H1 (cell line): ENCODE data around the gene KRTAP12-3. TPM values are rescaled to one million over a fixed set of nuclear protein-coding genes. Genes with fewer than 3 reads are reported as not detected.
A peak's percentile ranks its signal among the peaks of the same experiment; 100 is the strongest.

Source experiments
- CTCF ChIA-PET: fragments of 300-600 bp; sonication (Branson Sonifier 250); formaldehyde crosslinking; loops from one replicate; lab custom pipeline; 2021; ENCODE audit not compliant: partially characterized antibody; lab: Charles Lee
- POLR2A ChIA-PET: fragments of 300-600 bp; sonication (Branson Sonifier 250); formaldehyde crosslinking; loops from one replicate; lab custom pipeline; 2021; ENCODE audit warnings: inconsistent platforms; ENCODE audit not compliant: partially characterized antibody; lab: Charles Lee
- DNase-seq, 2 experiments: peaks; one replicate each; pipeline versions ENCODE4 v3.0.0 to v3.0.0-alpha.2; 2010 to 2022; ENCODE audit warnings: low spot score in 2 of 2, low read depth in 1 of 2, mixed read lengths in 1 of 2
- FAIRE-seq: peaks from 2 replicates; lab custom pipeline; 2011; peaks lifted over from hg19 to GRCh38; lab: Jason Lieb, UNC
- H2AFZ ChIP-seq: 2 replicates; pipeline ENCODE4 v1.8.1; 2012; ENCODE audit warnings: low read length, inconsistent platforms
- H2AK5ac ChIP-seq: 2 replicates; pipeline ENCODE4 v1.6.1; 2013; ENCODE audit warnings: low read depth, low read length
- H2BK120ac ChIP-seq: replicated peaks from 2 replicates; pipeline ENCODE3; 2013; ENCODE audit warnings: low read depth, low read length, inconsistent platforms
- H2BK12ac ChIP-seq: 2 replicates; pipeline ENCODE4 v1.6.1; 2013; ENCODE audit warnings: low read depth, low read length
- H2BK15ac ChIP-seq: 2 replicates; pipeline ENCODE4 v1.6.1; 2013; ENCODE audit warnings: low read length
- H2BK20ac ChIP-seq: 2 replicates; pipeline ENCODE4 v1.6.1; 2013; ENCODE audit warnings: low read length
- H2BK5ac ChIP-seq: 2 replicates; pipeline ENCODE4 v1.6.1; 2013; ENCODE audit warnings: low read depth, low read length
- H3K14ac ChIP-seq: 2 replicates; pipeline ENCODE4 v1.6.1; 2013; ENCODE audit warnings: inconsistent platforms; ENCODE audit not compliant: insufficient read length
- H3K18ac ChIP-seq: 2 replicates; pipeline ENCODE4 v1.6.1; 2013; ENCODE audit warnings: low read length; ENCODE audit errors: extremely low read depth
- H3K23ac ChIP-seq: 2 replicates; pipeline ENCODE4 v1.6.1; 2013; ENCODE audit warnings: inconsistent platforms; ENCODE audit not compliant: insufficient read length
- H3K23me2 ChIP-seq: 2 replicates; pipeline ENCODE4 v1.6.1; 2013; ENCODE audit warnings: low read depth, low read length
- H3K27ac ChIP-seq: 2 replicates; pipeline ENCODE4 v1.6.1; 2011; ENCODE audit warnings: low read depth, low read length, inconsistent platforms
- H3K27me3 ChIP-seq, 4 experiments: replicated peaks in 1 of 4; 1 replicate in 1 of 4; 2 replicates in 3 of 4; pipeline versions ENCODE4 v1.6.1 to v1.8.1; 2011 to 2013; ENCODE audit warnings: low read length in 3 of 4, mild to moderate bottlenecking in 3 of 4, inconsistent platforms in 2 of 4, mixed read lengths in 2 of 4, moderate library complexity in 1 of 4; ENCODE audit not compliant: control insufficient read depth in 3 of 4, insufficient read depth in 3 of 4; ENCODE audit errors: extremely low read depth in 1 of 4
- H3K36me3 ChIP-seq, 4 experiments: 2 replicates each; pipeline versions ENCODE4 v1.6.1 to v1.8.1; 2011 to 2013; ENCODE audit warnings: mild to moderate bottlenecking in 4 of 4, low read length in 3 of 4, moderate library complexity in 2 of 4, control low read depth in 1 of 4, inconsistent platforms in 1 of 4; ENCODE audit not compliant: insufficient read depth in 4 of 4, control insufficient read depth in 2 of 4
- H3K4ac ChIP-seq: replicated peaks from 2 replicates; pipeline ENCODE3; 2013; ENCODE audit warnings: low read length, low read depth, mixed read lengths, inconsistent platforms; ENCODE audit not compliant: insufficient read length
- H3K4me1 ChIP-seq, 4 experiments: replicated peaks in 1 of 4; 1 replicate in 1 of 4; 2 replicates in 3 of 4; pipeline versions ENCODE4 v1.6.1 to v1.8.1; 2011 to 2013; ENCODE audit warnings: low read length in 3 of 4, inconsistent platforms in 2 of 4, mixed read lengths in 1 of 4; ENCODE audit not compliant: insufficient read depth in 4 of 4, control insufficient read depth in 3 of 4
- H3K4me2 ChIP-seq, 2 experiments: 2 replicates each; pipeline versions ENCODE4 v1.6.1 to v1.8.1; 2011 to 2013; ENCODE audit warnings: low read depth in 2 of 2, low read length in 2 of 2, control low read depth in 1 of 2, inconsistent platforms in 1 of 2, mild to moderate bottlenecking in 1 of 2; ENCODE audit not compliant: insufficient read depth in 1 of 2
- H3K4me3 ChIP-seq, 4 experiments: fragments of 200-600, 300-600 bp in 1 of 4; sonication (generic), shearing (Covaris generic), sonication (Bioruptor Twin) in 1 of 4; 2 replicates each; pipeline versions ENCODE4 v1.5.1 to v1.8.1; 2011 to 2016; ENCODE audit warnings: low read length in 4 of 4, low read depth in 3 of 4, control low read depth in 2 of 4, inconsistent platforms in 2 of 4, mild to moderate bottlenecking in 2 of 4, mixed read lengths in 1 of 4, moderate library complexity in 1 of 4; ENCODE audit not compliant: insufficient read depth in 2 of 4; ENCODE audit errors: extremely low read depth in 1 of 4
- H3K56ac ChIP-seq: replicated peaks from 2 replicates; pipeline ENCODE3; 2013; ENCODE audit warnings: low read depth, mild to moderate bottlenecking, mixed read lengths, low read length, inconsistent platforms; ENCODE audit not compliant: insufficient read length
- H3K79me1 ChIP-seq: 2 replicates; pipeline ENCODE4 v1.6.1; 2013; ENCODE audit warnings: low read depth, low read length, control low read depth
- H3K79me2 ChIP-seq, 2 experiments: 2 replicates each; pipeline versions ENCODE4 v1.6.1 to v1.8.1; 2012 to 2013; ENCODE audit warnings: low read length in 2 of 2, mild to moderate bottlenecking in 2 of 2, inconsistent platforms in 1 of 2; ENCODE audit not compliant: insufficient read depth in 2 of 2, control insufficient read depth in 1 of 2
- H3K9ac ChIP-seq, 4 experiments: replicated peaks in 1 of 4; 1 replicate in 1 of 4; 2 replicates in 3 of 4; pipeline versions ENCODE4 v1.6.1 to v1.8.1; 2011 to 2013; ENCODE audit warnings: low read depth in 3 of 4, low read length in 3 of 4, control low read depth in 2 of 4, mild to moderate bottlenecking in 2 of 4, moderate library complexity in 2 of 4, inconsistent platforms in 1 of 4; ENCODE audit errors: extremely low read depth in 1 of 4
- H3K9me3 ChIP-seq, 2 experiments: 2 replicates each; pipeline versions ENCODE4 v1.6.1 to v1.8.1; 2012 to 2013; ENCODE audit warnings: mild to moderate bottlenecking in 2 of 2, moderate library complexity in 2 of 2, control low read depth in 1 of 2, inconsistent platforms in 1 of 2, low read depth in 1 of 2, low read length in 1 of 2, mixed read lengths in 1 of 2; ENCODE audit not compliant: insufficient read depth in 2 of 2
- H4K20me1 ChIP-seq, 2 experiments: replicated peaks in 1 of 2; 2 replicates each; pipeline versions ENCODE3 to v1.8.1; 2011 to 2013; ENCODE audit warnings: inconsistent platforms in 2 of 2, low read length in 2 of 2, mild to moderate bottlenecking in 1 of 2; ENCODE audit not compliant: insufficient read depth in 2 of 2, control insufficient read depth in 1 of 2
- H4K5ac ChIP-seq: 2 replicates; pipeline ENCODE4 v1.6.1; 2013; ENCODE audit warnings: low read length, low read depth, mixed read lengths, inconsistent platforms; ENCODE audit not compliant: insufficient read length
- H4K8ac ChIP-seq: 2 replicates; pipeline ENCODE4 v1.8.0; 2013; ENCODE audit warnings: mild to moderate bottlenecking, moderate library complexity, low read length, inconsistent platforms; ENCODE audit not compliant: insufficient read depth; ENCODE audit errors: extremely low read depth
- H4K91ac ChIP-seq: replicated peaks from 2 replicates; pipeline ENCODE3; 2013; ENCODE audit warnings: low read length, mixed read lengths, inconsistent platforms; ENCODE audit not compliant: insufficient read length
- ATF3 ChIP-seq: IDR thresholded peaks from 2 replicates; pipeline ENCODE4 v1.6.1; 2011; ENCODE audit warnings: low read depth, mild to moderate bottlenecking, low read length; ENCODE audit not compliant: insufficient read depth
- CHD2 ChIP-seq: IDR thresholded peaks from 2 replicates; pipeline ENCODE4 v1.6.1; 2012; ENCODE audit warnings: low read length, improper control_type of control experiment
- E2F6 ChIP-seq: IDR thresholded peaks from 2 replicates; pipeline ENCODE4 v1.6.1; 2012; ENCODE audit warnings: inconsistent platforms
- GABPA ChIP-seq: IDR thresholded peaks from 2 replicates; pipeline ENCODE4 v1.6.1; 2011; ENCODE audit warnings: mild to moderate bottlenecking, low read length, moderate library complexity, borderline replicate concordance; ENCODE audit not compliant: insufficient read depth
- HDAC6 ChIP-seq: IDR thresholded peaks from one replicate; pipeline ENCODE4 v1.7.1; 2012; ENCODE audit warnings: low read depth, mild to moderate bottlenecking, inconsistent platforms, low read length, moderate library complexity
- JUN ChIP-seq: IDR thresholded peaks from 2 replicates; pipeline ENCODE4 v1.6.1; 2011; ENCODE audit warnings: low read depth, mild to moderate bottlenecking, improper control_type of control experiment, low read length
- MAX ChIP-seq: IDR thresholded peaks from 2 replicates; pipeline ENCODE4 v1.6.1; 2012; ENCODE audit warnings: inconsistent platforms
- SAP30 ChIP-seq: fragments of 300-600 bp; sonication (generic); IDR thresholded peaks from 2 replicates; pipeline ENCODE4 v1.7.1; 2012; ENCODE audit warnings: low read length, moderate library complexity, mild to moderate bottlenecking, inconsistent platforms; ENCODE audit not compliant: insufficient read depth, insufficient replicate concordance
- SIN3A ChIP-seq, 2 experiments: IDR thresholded peaks in 1 of 2; conservative IDR thresholded peaks in 1 of 2; 2 replicates each; pipeline ENCODE4 v1.6.1; 2011 to 2012; ENCODE audit warnings: low read length in 2 of 2, improper control_type of control experiment in 1 of 2, low read depth in 1 of 2, mild to moderate bottlenecking in 1 of 2
- SIX5 ChIP-seq: IDR thresholded peaks from 2 replicates; pipeline ENCODE4 v1.6.1; 2011; ENCODE audit warnings: mild to moderate bottlenecking, low read depth, low read length
- SP1 ChIP-seq: IDR thresholded peaks from 2 replicates; pipeline ENCODE4 v1.6.1; 2011; ENCODE audit warnings: low read depth, low read length
- SRF ChIP-seq: IDR thresholded peaks from 2 replicates; pipeline ENCODE4 v1.6.1; 2011; ENCODE audit warnings: mild to moderate bottlenecking, low read depth, low read length, moderate library complexity
- YY1 ChIP-seq: IDR thresholded peaks from 2 replicates; pipeline ENCODE4 v1.6.1; 2011; ENCODE audit warnings: low read depth, mild to moderate bottlenecking, low read length
- WGBS, 2 experiments: shearing (Covaris generic) in 1 of 2; methylation state at CpG; one replicate each; pipeline versions ENCODE4 v1.1.6 to v1.1.7; 2013 to 2015; ENCODE audit warnings: low lambda C conversion rate in 2 of 2, mixed read lengths in 2 of 2, inconsistent platforms in 1 of 2, low coverage in 1 of 2, missing lambda C conversion rate in 1 of 2; ENCODE audit not compliant: insufficient replicate concordance in 2 of 2, insufficient coverage in 1 of 2, insufficient read length in 1 of 2; ENCODE audit errors: extremely low coverage in 1 of 2, missing lambda C conversion rate in 1 of 2; 5-methylcytosine and 5-hydroxymethylcytosine counted together
- polyA plus RNA-seq, 7 experiments: library from polyadenylated mRNA; depleted of rRNA in 3 of 7; stranded (reverse) in 5 of 7; unstranded in 2 of 7; fragments of >200 nt in 5 of 7; fragments of 200-250 nt in 2 of 7; gene quantifications; 1 replicate in 5 of 7; 2 replicates in 1 of 7; 4 replicates in 1 of 7; pipeline versions ENCODE4 v1.2.1 to v1.2.3, GENCODE V29; 2011 to 2013; ENCODE audit warnings: missing spikeins in 2 of 7, mixed read lengths in 2 of 7
- total RNA-seq: library from RNA; stranded (reverse); fragmentation: NEBNext Ultra II Directional; extraction: Animal tissue kit (Norgen Biotek cat#: 25700); gene quantifications from 2 replicates; pipeline ENCODE4 v1.2.1, GENCODE V29; 2021

Gene KRTAP12-3
- total and polyA plus RNA-seq, 2 of the 8 experiments (the other 6 are each of a cell fraction or from before 2014, with no cell fraction given), result not detected

GRCh38 chr21:44687671-44688070, 29.9 kb downstream of the KRTAP12-3 start:
- Histone ChIP-seq H2BK15ac (no peak overlapping the region), H4K20me1 (no peaks in the 10 kb centered on the region), H3K27ac (no peak overlapping the region), H3K36me3 (no peaks in the 10 kb centered on the region), H3K23ac (no peak overlapping the region), H3K9me3 (0 out of 4 replicates have a peak, but pooled peaks cover 0 to 2% of the 10 kb centered on the region in 2 experiments), H3K4me3 (no peak overlapping the region), H3K56ac (no peak overlapping the region), H3K4me1 (peaks cover 5 to 11% (median 9%) of the 10 kb centered on the region in 4 experiments), H2BK5ac (no peak overlapping the region), H4K91ac (peak overlapping the region; percentile 23), H3K18ac (no peak overlapping the region; the same call in none of the 2 replicates), H3K79me2 (no peaks in the 10 kb centered on the region), H4K8ac (no peak overlapping the region), H4K5ac (no peak overlapping the region), H2AFZ (no peak overlapping the region), H3K14ac (no peak overlapping the region), H3K23me2 (no peaks in the 10 kb centered on the region), H2AK5ac (no peak overlapping the region), H2BK120ac (no peak overlapping the region), H2BK12ac (no peak overlapping the region), H3K79me1 (no peaks in the 10 kb centered on the region), H3K9ac (no peak overlapping the region), H3K27me3 (no peaks in the 10 kb centered on the region), H2BK20ac (0 out of 2 replicates have a peak overlapping the region, but pooled peaks have one; percentile 72), H3K4ac (no peak overlapping the region), H3K4me2 (no peak overlapping the region)
- ChIA-PET POLR2A (no interaction called here), CTCF (interaction anchor here (0.8 to 1.5 kb wide), 6 partner anchors 28 to 197 kb away, joined by 3 to 4 read pairs (median 3); no protein-coding TSS in a partner anchor)
- DNase-seq (no peak), FAIRE-seq (no peak)
- WGBS, 2 experiments, result 84% methylated on average over 11 of the region's 11 CpGs; no CpG with 5 or more reads in 1 of the 2 experiments
- no peak for TF ChIP-seq SIN3A (conservative IDR thresholded peaks at IDR 0.05 in 1 of 2, IDR thresholded peaks at IDR 0.05 in 1 of 2; ENCODE audit: low read depth in 1 of 2, low read length in 2 of 2)
- no peak for TF ChIP-seq SIX5
- no peak for TF ChIP-seq CHD2
- no peak for TF ChIP-seq E2F6
- TF ChIP-seq YY1, result no peak
- no peak for TF ChIP-seq SRF
- no peak for TF ChIP-seq HDAC6
- TF ChIP-seq SAP30, result no peak
- TF ChIP-seq ATF3, result no peak
- TF ChIP-seq SP1, result no peak
- no peak for TF ChIP-seq JUN
- TF ChIP-seq MAX, result no peak
- TF ChIP-seq GABPA, result no peak
